ENCODE measurements around the gene EHMT1.

The EHMT1 gene

DNA sequence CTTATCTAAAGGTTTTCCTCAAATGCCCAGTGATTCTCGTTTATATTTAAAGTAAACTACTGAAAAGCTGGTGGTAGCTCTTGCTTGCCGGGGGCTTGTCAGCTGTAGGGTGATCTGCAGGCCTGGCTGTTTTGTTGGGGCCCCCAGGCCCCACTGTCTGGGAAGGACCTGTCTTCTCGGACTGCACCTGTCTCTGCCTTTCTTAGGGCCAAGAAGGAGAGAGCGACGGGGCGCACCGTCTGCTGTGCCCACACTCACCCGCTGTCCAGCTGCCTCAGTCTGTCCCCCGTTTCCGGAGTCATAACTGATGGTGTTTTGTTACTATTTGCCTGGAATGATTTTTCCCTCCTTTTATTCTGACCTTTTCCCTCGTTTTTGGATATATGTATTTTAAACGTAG is 164.7 kb downstream of the EHMT1 start:
- Histone ChIP-seq H3K27ac (no peak overlapping the region), H3K4me1 (no peaks in the 10 kb centered on the region), H3K4me3 (no peak overlapping the region), H3K36me3 (peaks cover 41 to 89% (median 71%) of the 10 kb centered on the region in 3 donors), H3K9me3 (no peaks in the 10 kb centered on the region), H3K27me3 (no peaks in the 10 kb centered on the region)
- intact Hi-C loops (cut with DNase I; ENCODE audit: low total_unique reads), result no loop called here
- DNase-seq, result no peak
- TF ChIP-seq, protein P1, sequence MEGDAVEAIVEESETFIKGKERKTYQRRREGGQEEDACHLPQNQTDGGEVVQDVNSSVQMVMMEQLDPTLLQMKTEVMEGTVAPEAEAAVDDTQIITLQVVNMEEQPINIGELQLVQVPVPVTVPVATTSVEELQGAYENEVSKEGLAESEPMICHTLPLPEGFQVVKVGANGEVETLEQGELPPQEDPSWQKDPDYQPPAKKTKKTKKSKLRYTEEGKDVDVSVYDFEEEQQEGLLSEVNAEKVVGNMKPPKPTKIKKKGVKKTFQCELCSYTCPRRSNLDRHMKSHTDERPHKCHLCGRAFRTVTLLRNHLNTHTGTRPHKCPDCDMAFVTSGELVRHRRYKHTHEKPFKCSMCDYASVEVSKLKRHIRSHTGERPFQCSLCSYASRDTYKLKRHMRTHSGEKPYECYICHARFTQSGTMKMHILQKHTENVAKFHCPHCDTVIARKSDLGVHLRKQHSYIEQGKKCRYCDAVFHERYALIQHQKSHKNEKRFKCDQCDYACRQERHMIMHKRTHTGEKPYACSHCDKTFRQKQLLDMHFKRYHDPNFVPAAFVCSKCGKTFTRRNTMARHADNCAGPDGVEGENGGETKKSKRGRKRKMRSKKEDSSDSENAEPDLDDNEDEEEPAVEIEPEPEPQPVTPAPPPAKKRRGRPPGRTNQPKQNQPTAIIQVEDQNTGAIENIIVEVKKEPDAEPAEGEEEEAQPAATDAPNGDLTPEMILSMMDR (IDR thresholded peaks at IDR 0.05), result no peak

DNA sequence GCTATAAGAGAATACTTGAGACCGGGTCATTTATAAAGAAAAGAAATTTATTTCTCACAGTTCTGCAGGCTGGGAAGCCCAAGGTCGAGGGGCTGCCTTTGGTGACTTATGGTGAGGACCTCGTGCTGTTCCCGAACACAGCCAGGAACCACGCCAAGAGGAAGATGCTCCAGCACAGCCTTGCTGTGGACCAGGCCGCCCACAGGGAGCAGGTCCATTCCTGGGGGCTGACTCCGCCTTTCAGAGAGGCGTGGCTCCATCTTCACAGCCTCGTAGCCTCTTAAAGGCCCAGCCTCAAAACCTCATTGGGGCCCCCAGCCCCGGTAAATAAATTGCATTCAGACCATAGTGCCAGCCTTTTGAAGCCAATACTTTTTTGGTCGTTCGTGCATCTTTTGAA is 165.2 kb downstream of the EHMT1 start:
- TF ChIP-seq, protein P1 (IDR thresholded peaks at IDR 0.05), result no peak
- Histone ChIP-seq H3K4me1 (no peaks in the 10 kb centered on the region), H3K9me3 (no peaks in the 10 kb centered on the region), H3K27ac (no peak overlapping the region), H3K27me3 (no peaks in the 10 kb centered on the region), H3K4me3 (no peak overlapping the region), H3K36me3 (peaks cover 36 to 89% (median 71%) of the 10 kb centered on the region in 3 donors)
- no peak for DNase-seq
- intact Hi-C loops (cut with DNase I; ENCODE audit: low total_unique reads), result no loop called here

DNA sequence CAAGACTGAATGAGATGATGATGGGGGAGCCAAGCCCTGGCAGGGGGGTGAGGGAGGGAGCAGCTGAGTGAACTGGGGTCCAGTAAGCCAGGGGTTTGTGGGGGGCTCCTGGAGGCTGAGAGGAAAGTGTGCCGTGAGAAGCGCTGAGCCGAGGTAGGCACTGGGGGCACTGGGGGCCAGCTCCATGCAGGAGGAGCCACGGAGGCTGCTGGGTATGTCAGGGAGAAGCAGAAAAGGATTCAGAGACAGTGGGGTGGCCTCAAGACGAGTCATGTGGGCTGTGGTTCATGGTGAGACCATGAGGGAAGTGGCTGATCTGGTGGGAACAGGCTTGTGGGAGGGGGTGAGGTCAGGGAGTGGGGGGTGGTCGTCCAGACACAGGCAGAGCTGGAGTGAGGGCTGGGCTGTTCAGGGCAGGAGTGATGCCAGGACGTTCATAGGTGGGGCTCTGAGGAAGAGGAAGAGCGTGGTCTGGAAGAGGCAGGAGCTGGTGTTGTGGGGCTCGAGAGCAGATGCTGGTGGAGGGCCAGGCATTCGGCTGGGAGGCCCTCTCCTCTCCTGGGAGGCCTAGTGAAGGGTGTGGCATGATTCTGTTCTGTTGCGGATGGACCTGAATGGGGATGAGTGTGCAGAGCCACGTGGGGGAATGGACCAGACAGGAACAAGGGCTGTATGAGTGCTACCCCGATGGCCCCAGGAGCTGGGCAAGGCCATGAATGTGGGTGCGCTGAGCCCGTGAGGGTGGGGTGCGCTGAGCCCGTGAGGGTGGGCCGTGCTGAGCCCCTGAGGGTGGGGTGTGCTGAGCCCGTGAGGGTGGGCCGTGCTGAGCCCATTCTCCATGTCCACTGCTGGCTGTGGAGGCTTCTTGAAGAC is 166.1 kb downstream of the EHMT1 start:
- peaks cover 29 to 88% (median 66%) of the 10 kb centered on the region in 3 donors for H3K36me3 ChIP-seq
- DNase-seq, result no peak
- intact Hi-C loops (cut with DNase I; ENCODE audit: low total_unique reads), result no loop called here

DNA sequence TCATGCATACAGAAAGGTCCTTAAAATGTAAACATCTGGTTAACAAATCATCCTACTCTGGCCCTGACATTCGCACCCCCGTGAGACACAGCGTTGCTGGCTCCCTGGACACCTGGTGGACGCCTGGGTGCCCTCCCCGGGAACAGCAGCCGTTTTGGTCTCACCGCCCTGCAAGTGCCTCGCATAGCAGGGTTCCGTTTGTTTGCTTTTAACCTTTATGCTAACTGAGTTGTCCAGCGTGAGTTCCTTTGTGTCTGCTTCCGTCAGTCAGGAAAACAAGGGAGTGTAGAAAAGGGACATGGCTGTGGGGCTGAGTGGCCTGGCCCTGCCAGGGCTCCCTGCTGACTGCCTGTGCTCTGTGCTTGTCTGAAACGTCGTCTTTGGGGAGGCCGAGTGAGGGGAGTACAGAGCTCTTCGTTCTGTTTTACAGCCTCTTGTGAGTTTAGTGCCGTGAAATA is 166.9 kb downstream of the EHMT1 start:
- DNase-seq, result no peak
- intact Hi-C loops (cut with DNase I; ENCODE audit: low total_unique reads), result no loop called here

More for the DNA sequence above, 166.1 kb downstream of the EHMT1 start:
- no peaks in the 10 kb centered on the region for H3K27me3 ChIP-seq
- H3K27ac ChIP-seq, result no peak overlapping the region
- no peaks in the 10 kb centered on the region for H3K9me3 ChIP-seq
- no peaks in the 10 kb centered on the region for H3K4me1 ChIP-seq
- TF ChIP-seq, protein P1 (IDR thresholded peaks at IDR 0.05), result no peak
- H3K4me3 ChIP-seq, result no peak overlapping the region

DNA sequence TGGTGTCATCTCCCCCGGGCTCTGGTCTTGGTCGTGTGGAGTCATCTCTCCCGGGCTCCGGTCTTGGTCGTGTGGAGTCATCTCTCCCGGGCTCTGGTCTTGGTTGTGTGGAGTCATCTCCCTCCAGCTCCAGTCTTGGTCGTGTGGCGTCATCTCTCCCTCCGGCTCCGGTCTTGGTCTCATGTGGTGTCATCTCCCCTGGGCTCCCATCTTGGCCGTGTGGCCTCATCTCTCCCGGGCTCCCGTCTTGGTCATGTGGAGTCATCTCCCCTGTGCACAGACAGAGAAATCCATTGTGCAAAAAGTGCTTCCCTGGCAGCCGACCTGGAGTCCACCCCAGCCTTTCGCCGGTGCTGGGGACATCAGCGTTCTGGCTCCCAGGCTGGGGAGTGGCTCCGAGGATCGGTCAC is 167.7 kb downstream of the EHMT1 start:
- Histone ChIP-seq H3K4me1 (no peaks in the 10 kb centered on the region), H3K9me3 (no peaks in the 10 kb centered on the region), H3K36me3 (peaks cover 34 to 98% (median 76%) of the 10 kb centered on the region in 3 donors), H3K4me3 (no peak overlapping the region), H3K27me3 (no peaks in the 10 kb centered on the region), H3K27ac (no peak overlapping the region)
- intact Hi-C loops (cut with DNase I; ENCODE audit: low total_unique reads), result no loop called here
- TF ChIP-seq, protein P1 (IDR thresholded peaks at IDR 0.05), result no peak
- no peak for DNase-seq

More for the DNA sequence above, 166.9 kb downstream of the EHMT1 start:
- no peaks in the 10 kb centered on the region for H3K4me1 ChIP-seq
- no peaks in the 10 kb centered on the region for H3K27me3 ChIP-seq
- peaks cover 32 to 93% (median 72%) of the 10 kb centered on the region in 3 donors for H3K36me3 ChIP-seq
- TF ChIP-seq, protein P1 (IDR thresholded peaks at IDR 0.05), result no peak
- no peak overlapping the region for H3K27ac ChIP-seq
- H3K4me3 ChIP-seq, result no peak overlapping the region
- H3K9me3 ChIP-seq, result no peaks in the 10 kb centered on the region

All from tibial artery (tissue), 4 donors.